ENCODE results near the gene TP53AIP1. TPM values are rescaled to one million over a fixed set of nuclear protein-coding genes. Genes with fewer than 3 reads are reported as not detected.

The TP53AIP1 gene
- total and polyA plus RNA-seq, 10 of the 15 experiments (the other 5 are each of a cell fraction or from before 2014, with no cell fraction given) = 0.01 TPM; not detected in 9

DNA sequence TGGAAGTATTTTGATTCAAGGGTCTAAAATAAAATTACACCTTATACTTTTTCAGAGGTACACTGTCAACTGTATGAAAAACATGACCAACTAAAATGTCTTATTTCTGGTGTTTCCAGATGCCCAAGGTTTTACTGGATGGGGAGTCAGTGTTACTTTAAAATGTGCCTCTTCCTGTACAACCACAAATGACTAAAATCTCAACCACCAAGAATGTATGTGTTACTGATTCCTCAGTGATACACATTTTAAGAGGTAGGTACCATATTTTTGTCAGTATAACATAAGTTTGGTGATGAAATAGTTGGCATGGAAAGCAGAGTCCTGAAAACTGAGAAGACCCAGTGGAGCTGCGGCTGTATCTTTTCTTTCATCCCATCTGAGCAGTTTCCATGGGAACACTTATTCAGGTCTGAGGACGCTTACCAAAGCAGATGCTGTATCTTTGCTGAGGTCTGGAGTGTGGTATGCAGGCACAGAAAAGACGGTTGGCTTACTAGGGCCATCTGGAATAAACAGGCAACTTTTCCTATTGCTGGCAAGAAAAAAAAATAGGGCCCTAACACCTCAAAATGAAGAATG lies 21.2 kb upstream of the TP53AIP1 start:
- no peak overlapping the region for H3K27ac ChIP-seq (ENCODE audit: control insufficient read depth, insufficient read depth)
- H3K4me1 ChIP-seq (ENCODE audit: control insufficient read depth, insufficient read depth, low read length) = peaks cover 15% of the 10 kb centered on the region
- ATAC-seq = 0 out of 3 replicates have a peak, but pooled peaks have one; percentile 26
- intact Hi-C loops (cut with micrococcal nuclease; ENCODE audit: unreplicated experiment) (no loop called here), in situ Hi-C loops (cut with MboI) (no loop called here)
- no peak for FAIRE-seq
- ChIA-PET RAD21 (ENCODE audit: unreplicated experiment) (interaction anchor here (0.6 to 1.7 kb wide), 3 partner anchors 15 to 717 kb away, joined by 3 to 7 read pairs (median 3); no protein-coding TSS in a partner anchor), POLR2A (interaction anchor here (0.6 kb wide), 1 partner anchor 144 kb away, joined by 5 read pairs; no protein-coding TSS in a partner anchor), SMC1A (ENCODE audit: uncharacterized antibody, unreplicated experiment) (no interaction called here), CTCF (interaction anchor here (2.2 to 20.8 kb wide), 2 partner anchors 16 to 76 kb away, joined by 6 to 480 read pairs; partner anchors contain the start of gene KCNJ5)
- TF ChIP-seq BACH1 (IDR thresholded peaks at IDR 0.05; ENCODE audit: borderline replicate concordance) (no peak), ZZZ3 (IDR thresholded peaks at IDR 0.05; ENCODE audit: control insufficient read depth, insufficient read length, low read depth) (no peak), ZNF217 (IDR thresholded peaks at IDR 0.05) (no peak), ETV6 (conservative IDR thresholded peaks at IDR 0.05 in 1 of 2, IDR thresholded peaks at IDR 0.05 in 1 of 2; ENCODE audit: borderline replicate concordance in 1 of 2, low read depth in 1 of 2) (no peak), RAD51 (IDR thresholded peaks at IDR 0.05) (no peak), SIN3A (IDR thresholded peaks at IDR 0.05; ENCODE audit: low read depth, low read length) (no peak)
- TF ChIP-seq, protein P1, sequence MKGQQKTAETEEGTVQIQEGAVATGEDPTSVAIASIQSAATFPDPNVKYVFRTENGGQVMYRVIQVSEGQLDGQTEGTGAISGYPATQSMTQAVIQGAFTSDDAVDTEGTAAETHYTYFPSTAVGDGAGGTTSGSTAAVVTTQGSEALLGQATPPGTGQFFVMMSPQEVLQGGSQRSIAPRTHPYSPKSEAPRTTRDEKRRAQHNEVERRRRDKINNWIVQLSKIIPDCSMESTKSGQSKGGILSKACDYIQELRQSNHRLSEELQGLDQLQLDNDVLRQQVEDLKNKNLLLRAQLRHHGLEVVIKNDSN (IDR thresholded peaks at IDR 0.05; ENCODE audit: borderline replicate concordance, extremely low read length, insufficient read depth, low read depth, low read length) = no peak
- TF ChIP-seq, protein P2, sequence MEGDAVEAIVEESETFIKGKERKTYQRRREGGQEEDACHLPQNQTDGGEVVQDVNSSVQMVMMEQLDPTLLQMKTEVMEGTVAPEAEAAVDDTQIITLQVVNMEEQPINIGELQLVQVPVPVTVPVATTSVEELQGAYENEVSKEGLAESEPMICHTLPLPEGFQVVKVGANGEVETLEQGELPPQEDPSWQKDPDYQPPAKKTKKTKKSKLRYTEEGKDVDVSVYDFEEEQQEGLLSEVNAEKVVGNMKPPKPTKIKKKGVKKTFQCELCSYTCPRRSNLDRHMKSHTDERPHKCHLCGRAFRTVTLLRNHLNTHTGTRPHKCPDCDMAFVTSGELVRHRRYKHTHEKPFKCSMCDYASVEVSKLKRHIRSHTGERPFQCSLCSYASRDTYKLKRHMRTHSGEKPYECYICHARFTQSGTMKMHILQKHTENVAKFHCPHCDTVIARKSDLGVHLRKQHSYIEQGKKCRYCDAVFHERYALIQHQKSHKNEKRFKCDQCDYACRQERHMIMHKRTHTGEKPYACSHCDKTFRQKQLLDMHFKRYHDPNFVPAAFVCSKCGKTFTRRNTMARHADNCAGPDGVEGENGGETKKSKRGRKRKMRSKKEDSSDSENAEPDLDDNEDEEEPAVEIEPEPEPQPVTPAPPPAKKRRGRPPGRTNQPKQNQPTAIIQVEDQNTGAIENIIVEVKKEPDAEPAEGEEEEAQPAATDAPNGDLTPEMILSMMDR (IDR thresholded peaks at IDR 0.05 in 2 of 3, conservative IDR thresholded peaks at IDR 0.05 in 1 of 3; ENCODE audit: control insufficient read depth in 2 of 3, extremely low read depth in 1 of 3, insufficient read depth in 1 of 3, low read depth in 3 of 3, low read length in 3 of 3) = no peak
- TF ChIP-seq, protein P3, sequence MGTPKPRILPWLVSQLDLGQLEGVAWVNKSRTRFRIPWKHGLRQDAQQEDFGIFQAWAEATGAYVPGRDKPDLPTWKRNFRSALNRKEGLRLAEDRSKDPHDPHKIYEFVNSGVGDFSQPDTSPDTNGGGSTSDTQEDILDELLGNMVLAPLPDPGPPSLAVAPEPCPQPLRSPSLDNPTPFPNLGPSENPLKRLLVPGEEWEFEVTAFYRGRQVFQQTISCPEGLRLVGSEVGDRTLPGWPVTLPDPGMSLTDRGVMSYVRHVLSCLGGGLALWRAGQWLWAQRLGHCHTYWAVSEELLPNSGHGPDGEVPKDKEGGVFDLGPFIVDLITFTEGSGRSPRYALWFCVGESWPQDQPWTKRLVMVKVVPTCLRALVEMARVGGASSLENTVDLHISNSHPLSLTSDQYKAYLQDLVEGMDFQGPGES (IDR thresholded peaks at IDR 0.05) = no peak
- TF ChIP-seq, protein P4, sequence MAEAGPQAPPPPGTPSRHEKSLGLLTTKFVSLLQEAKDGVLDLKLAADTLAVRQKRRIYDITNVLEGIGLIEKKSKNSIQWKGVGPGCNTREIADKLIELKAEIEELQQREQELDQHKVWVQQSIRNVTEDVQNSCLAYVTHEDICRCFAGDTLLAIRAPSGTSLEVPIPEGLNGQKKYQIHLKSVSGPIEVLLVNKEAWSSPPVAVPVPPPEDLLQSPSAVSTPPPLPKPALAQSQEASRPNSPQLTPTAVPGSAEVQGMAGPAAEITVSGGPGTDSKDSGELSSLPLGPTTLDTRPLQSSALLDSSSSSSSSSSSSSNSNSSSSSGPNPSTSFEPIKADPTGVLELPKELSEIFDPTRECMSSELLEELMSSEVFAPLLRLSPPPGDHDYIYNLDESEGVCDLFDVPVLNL (IDR thresholded peaks at IDR 0.05; ENCODE audit: low read depth, low read length) = no peak
- BruUV-seq (replicated peaks) = no TSS peak
- no peak overlapping the region for H2AFZ ChIP-seq (ENCODE audit: control insufficient read depth, low read depth, low read length)
- no peaks in the 10 kb centered on the region for H3K9me3 ChIP-seq (replicated peaks; ENCODE audit: control insufficient read depth, insufficient read depth, low read length)
- H3K4me3 ChIP-seq = no peak overlapping the region
- no peak overlapping the region for H3K4me2 ChIP-seq (ENCODE audit: control insufficient read depth, insufficient read depth)
- no peaks in the 10 kb centered on the region for H4K20me1 ChIP-seq (ENCODE audit: control insufficient read depth, insufficient read depth)
- no peak for DNase-seq (ENCODE audit: low read depth, low spot score)
- H3K36me3 ChIP-seq (ENCODE audit: control insufficient read depth in 2 of 2, insufficient read depth in 2 of 2, low read length in 1 of 2) = no peaks in the 10 kb centered on the region; a peak in 1 of 4 replicates
- WGBS (ENCODE audit: insufficient coverage, insufficient replicate concordance, low lambda C conversion rate, missing lambda C conversion rate) = 48% methylated on average over 3 of the region's 3 CpGs
- H3K9ac ChIP-seq (ENCODE audit: control insufficient read depth, insufficient read depth, low read length) = no peak overlapping the region
- 0 out of 4 replicates have a peak, but pooled peaks cover 0 to 6% of the 10 kb centered on the region in 2 experiments for H3K27me3 ChIP-seq (replicated peaks in 1 of 2; ENCODE audit: control insufficient read depth in 2 of 2, insufficient read depth in 2 of 2, low read length in 1 of 2)
- H3K79me2 ChIP-seq (ENCODE audit: control insufficient read depth, insufficient read depth, low read length) = no peaks in the 10 kb centered on the region

All from GM12878 (cell line).